Breast epithelium (tissue), 4 donors: ENCODE data around the gene ALKBH8. TPM values are rescaled to one million over a fixed set of nuclear protein-coding genes. Genes with fewer than 3 reads are reported as not detected.

ENCODE experiments used
- DNase-seq, 2 donors: peaks; one replicate each; pipeline ENCODE4 v3.0.0-alpha.2; 2019; ENCODE audit warnings: low spot score in 2 of 2
- H3K27ac ChIP-seq, 2 donors: fragments of 200-600 bp; sonication (generic) in 1 of 2; one replicate each; pipeline ENCODE4 v1.5.1; 2016 to 2019; ENCODE audit warnings: mild to moderate bottlenecking in 1 of 2
- H3K27me3 ChIP-seq, 2 donors: fragments of 200-600 bp; sonication (generic) in 1 of 2; one replicate each; pipeline versions ENCODE4 v1.5.1 to v1.6.0; 2017 to 2019; ENCODE audit warnings: control low read depth in 1 of 2, mild to moderate bottlenecking in 1 of 2
- H3K36me3 ChIP-seq: fragments of 200-600 bp; one replicate; pipeline ENCODE4 v1.5.1; 2019
- H3K4me1 ChIP-seq, 2 donors: fragments of 200-600 bp; sonication (generic); one replicate each; pipeline ENCODE4 v1.5.1; 2016 to 2019; ENCODE audit warnings: control low read depth in 1 of 2
- H3K4me3 ChIP-seq, 3 donors: fragments of 200-600 bp; sonication (generic); 1 replicate in 2 of 3; 2 replicates in 1 of 3; pipeline ENCODE4 v1.5.1; 2016 to 2019; ENCODE audit warnings: mild to moderate bottlenecking in 3 of 3, moderate library complexity in 2 of 3
- H3K9me3 ChIP-seq, 2 donors: fragments of 200-600 bp; sonication (generic) in 1 of 2; one replicate each; pipeline ENCODE4 v1.5.1; 2016 to 2019; ENCODE audit warnings: control low read depth in 1 of 2
- CTCF ChIP-seq, 3 donors: fragments of 450-650 bp; IDR thresholded peaks; one replicate each; pipeline ENCODE4 v1.5.1; 2016 to 2017; ENCODE audit warnings: antibody characterized with exemption in 3 of 3, mild to moderate bottlenecking in 3 of 3, moderate library complexity in 3 of 3
- POLR2A ChIP-seq: fragments of 450-650 bp; IDR thresholded peaks from one replicate; pipeline ENCODE4 v1.6.1; 2016; ENCODE audit warnings: antibody characterized with exemption, mild to moderate bottlenecking, moderate library complexity
- POLR2AphosphoS5 ChIP-seq, 3 donors: sonication (generic); formaldehyde crosslinking; IDR thresholded peaks; one replicate each; pipeline ENCODE4 v1.6.1; 2017; ENCODE audit warnings: antibody characterized with exemption in 3 of 3
- intact Hi-C: fragments of 100-400 bp; cut with DNase I; formaldehyde crosslinking; loops from one replicate; pipeline ENCODE4 v1.15.1; 2023; ENCODE audit warnings: low total_unique reads
- total RNA-seq, 3 donors: library from RNA; depleted of rRNA; stranded (reverse); fragments of >200 nt; gene quantifications; one replicate each; pipeline ENCODE4 v1.1.0, GENCODE V29; 2016

Gene ALKBH8
- total RNA-seq, 3 donors from 2014 or later = 6.2 to 11.4 (median 8.2) TPM

- H3K27me3 ChIP-seq = peaks cover 0 to 7% of the 10 kb centered on the region in 2 donors
- no peak for DNase-seq
- no peaks in the 10 kb centered on the region for H3K9me3 ChIP-seq
- no peak overlapping the region for H3K4me3 ChIP-seq
- no peaks in the 10 kb centered on the region for H3K4me1 ChIP-seq
- intact Hi-C loops = no loop called here
- H3K27ac ChIP-seq = no peak overlapping the region
- no peaks in the 10 kb centered on the region for H3K36me3 ChIP-seq
- no peak for TF ChIP-seq POLR2A
- no peak for TF ChIP-seq CTCF (IDR thresholded peaks at IDR 0.05)
- TF ChIP-seq POLR2AphosphoS5 (IDR thresholded peaks at IDR 0.05) = no peak
Measured at GRCh38 chr11:107606141-107606540, 40.6 kb upstream of the ALKBH8 start.

DNA sequence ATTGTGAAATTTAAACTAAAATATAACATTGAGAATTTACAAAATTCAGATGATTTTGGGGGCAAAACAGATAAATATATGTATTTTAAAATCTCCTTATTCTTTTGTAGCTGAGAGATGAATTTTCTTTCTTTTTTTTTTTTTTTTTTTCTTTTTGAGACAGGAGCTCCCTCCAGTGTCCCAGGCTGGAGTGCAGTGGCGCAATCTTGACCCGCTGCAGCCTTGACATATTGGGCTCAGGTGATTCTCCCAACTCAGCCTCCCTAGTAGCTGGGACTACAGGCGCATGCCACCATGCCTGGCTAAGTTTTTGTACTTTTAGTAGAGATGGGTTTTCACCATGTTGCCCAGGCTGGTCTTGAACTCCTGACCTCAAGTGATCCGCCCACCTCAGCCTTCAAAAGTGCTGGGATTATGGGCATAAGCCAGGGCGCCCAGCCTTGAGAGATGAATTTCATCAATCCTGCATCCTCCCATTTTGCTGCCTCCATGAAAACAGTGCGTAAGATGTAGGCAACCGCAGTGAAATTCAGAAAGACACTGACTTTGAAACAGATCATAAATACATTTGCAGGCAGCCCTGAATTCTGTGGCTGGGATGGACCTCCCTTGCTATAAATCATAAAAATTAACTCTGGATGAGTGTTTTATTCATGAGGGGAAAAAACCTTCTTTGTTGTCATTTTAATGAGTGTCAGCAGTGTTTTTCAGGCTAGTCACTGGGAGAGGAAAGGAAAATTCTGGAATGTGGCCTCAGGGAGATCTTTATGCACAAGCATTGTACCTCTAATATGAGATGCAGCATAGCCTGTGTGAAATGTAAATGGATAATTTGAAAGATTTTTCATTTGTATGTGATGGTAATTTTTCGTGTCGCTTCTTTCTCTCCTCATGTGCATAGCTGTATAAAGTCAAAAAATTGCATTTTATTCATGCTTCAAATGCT lies 39.8 kb upstream of the ALKBH8 start:
- intact Hi-C loops = no loop called here
- Histone ChIP-seq H3K27ac (no peak overlapping the region), H3K9me3 (no peaks in the 10 kb centered on the region), H3K4me3 (no peak overlapping the region), H3K27me3 (peaks cover 0 to 7% of the 10 kb centered on the region in 2 donors), H3K4me1 (no peaks in the 10 kb centered on the region), H3K36me3 (no peaks in the 10 kb centered on the region)
- no peak for DNase-seq
- TF ChIP-seq CTCF (IDR thresholded peaks at IDR 0.05) (no peak), POLR2AphosphoS5 (IDR thresholded peaks at IDR 0.05) (no peak), POLR2A (no peak)

DNA sequence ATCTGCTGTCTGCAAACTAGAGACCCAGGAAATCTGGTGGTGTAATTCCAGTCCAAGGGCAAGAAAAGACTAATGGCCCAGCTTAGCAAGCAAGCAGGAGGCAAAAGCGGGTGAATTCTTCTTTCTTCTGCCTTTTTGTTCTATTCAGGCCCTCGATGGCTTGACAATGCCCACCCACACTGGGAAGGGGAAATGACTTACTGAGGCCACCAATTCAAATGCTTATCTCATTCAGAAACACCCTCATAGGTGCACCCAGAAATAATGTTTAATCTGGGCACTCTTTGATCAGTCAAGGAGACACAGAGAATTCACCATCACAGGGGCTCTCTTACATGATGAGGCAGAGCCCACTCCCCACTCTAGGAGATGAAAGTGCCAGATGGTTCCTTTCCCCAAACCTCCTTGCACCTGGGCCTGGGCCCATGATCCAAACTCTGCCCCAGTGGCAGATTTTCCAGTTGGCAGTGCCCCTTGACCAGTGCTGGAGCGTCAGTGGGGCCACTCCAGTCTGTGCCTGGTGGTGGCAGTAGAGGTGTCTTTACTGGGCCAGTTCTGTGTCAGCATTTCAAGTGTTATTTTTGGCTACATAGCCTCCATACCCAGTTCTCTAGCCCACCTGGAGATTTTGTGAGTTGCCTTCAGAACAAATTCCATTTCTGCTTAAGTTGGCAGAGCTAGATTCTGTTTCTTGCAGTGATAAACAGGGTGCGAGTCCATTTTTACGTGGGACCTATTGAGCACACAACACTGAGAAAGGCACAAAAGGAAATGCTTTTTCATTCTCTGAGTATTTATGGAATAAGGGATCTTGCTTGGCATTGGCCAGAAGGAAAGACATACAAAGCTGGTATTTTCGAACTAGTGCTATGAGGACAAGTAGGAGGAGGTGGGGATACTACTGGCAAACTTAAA lies 32.9 kb upstream of the ALKBH8 start:
- DNase-seq = no peak
- intact Hi-C loops = no loop called here
- Histone ChIP-seq H3K9me3 (no peaks in the 10 kb centered on the region), H3K27me3 (peaks cover 0 to 22% of the 10 kb centered on the region in 2 donors), H3K36me3 (no peaks in the 10 kb centered on the region), H3K4me3 (no peak overlapping the region), H3K27ac (no peak overlapping the region), H3K4me1 (no peaks in the 10 kb centered on the region)
- TF ChIP-seq POLR2AphosphoS5 (IDR thresholded peaks at IDR 0.05) (no peak), CTCF (IDR thresholded peaks at IDR 0.05) (no peak), POLR2A (no peak)

DNA sequence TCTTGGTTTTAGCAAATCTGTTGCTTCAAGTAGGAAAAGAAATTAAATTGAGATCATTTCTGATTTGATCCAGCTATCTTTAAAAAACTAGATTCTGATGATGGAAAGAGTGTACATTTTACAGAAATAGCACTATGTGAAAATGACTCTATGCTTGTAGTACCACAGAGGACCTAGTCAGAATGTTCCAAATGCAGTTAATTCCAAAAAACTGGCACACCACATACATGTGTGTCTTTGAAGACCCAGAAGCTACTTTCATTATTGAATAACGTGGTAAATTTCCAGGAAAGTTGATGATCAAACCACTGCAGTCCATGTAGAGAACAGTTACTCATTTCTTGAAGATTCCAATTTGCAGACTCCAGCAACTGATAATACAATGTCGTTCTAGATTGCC lies 29.2 kb upstream of the ALKBH8 start:
- no peak overlapping the region for H3K27ac ChIP-seq
- H3K36me3 ChIP-seq = no peaks in the 10 kb centered on the region
- DNase-seq = no peak
- intact Hi-C loops = no loop called here
- peaks cover 0 to 47% of the 10 kb centered on the region in 2 donors for H3K27me3 ChIP-seq
- H3K9me3 ChIP-seq = no peaks in the 10 kb centered on the region
- TF ChIP-seq POLR2A = no peak
- TF ChIP-seq CTCF (IDR thresholded peaks at IDR 0.05) = no peak
- TF ChIP-seq POLR2AphosphoS5 (IDR thresholded peaks at IDR 0.05) = no peak
- H3K4me3 ChIP-seq = no peak overlapping the region
- no peaks in the 10 kb centered on the region for H3K4me1 ChIP-seq
